NB4 (cell line): ENCODE results near the gene TMEM145.

Experiments
- DNase-seq: peaks from one replicate; pipeline ENCODE4 v3.0.0; 2010; ENCODE audit warnings: low read depth
- H3K4me3 ChIP-seq: one replicate; pipeline ENCODE4 v1.5.1; 2011; ENCODE audit warnings: mild to moderate bottlenecking, low read depth, low read length, moderate library complexity
- CTCF ChIP-seq: IDR thresholded peaks from one replicate; pipeline ENCODE4 v1.5.1; 2012; ENCODE audit warnings: low read depth, low read length
- MAX ChIP-seq: IDR thresholded peaks from 2 replicates; pipeline ENCODE4 v1.6.1; 2011; ENCODE audit warnings: low read depth, low read length
- MYC ChIP-seq: IDR thresholded peaks from 2 replicates; pipeline ENCODE4 v1.6.1; 2011; ENCODE audit warnings: low read depth, low read length
- POLR2A ChIP-seq: IDR thresholded peaks from 2 replicates; pipeline ENCODE4 v1.6.1; 2011; ENCODE audit warnings: mild to moderate bottlenecking; ENCODE audit not compliant: insufficient read length; ENCODE audit errors: extremely low read depth

Gene TMEM145

GRCh38 chr19:42348211-42348610, 35.1 kb downstream of the TMEM145 start:
- TF ChIP-seq POLR2A (no peak), MYC (no peak), CTCF (no peak), MAX (no peak)
- no peak overlapping the region for H3K4me3 ChIP-seq
- DNase-seq, result no peak

GRCh38 chr19:42349378-42350107, 36.4 kb downstream of the TMEM145 start:
- no peak overlapping the region for H3K4me3 ChIP-seq
- no peak for DNase-seq
- TF ChIP-seq MYC (no peak), MAX (no peak), POLR2A (no peak), CTCF (no peak)

GRCh38 chr19:42350417-42350816, 37.3 kb downstream of the TMEM145 start:
- no peak for DNase-seq
- no peak overlapping the region for H3K4me3 ChIP-seq
- TF ChIP-seq MYC (no peak), POLR2A (no peak), MAX (no peak), CTCF (no peak)

GRCh38 chr19:42351079-42351735, 38.1 kb downstream of the TMEM145 start:
- DNase-seq, result no peak
- no peak overlapping the region for H3K4me3 ChIP-seq
- TF ChIP-seq CTCF (no peak), POLR2A (no peak), MYC (no peak), MAX (no peak)

GRCh38 chr19:42352301-42353259, 39.5 kb downstream of the TMEM145 start:
- no peak overlapping the region for H3K4me3 ChIP-seq
- DNase-seq, result no peak
- TF ChIP-seq MAX (no peak), MYC (no peak), CTCF (no peak), POLR2A (no peak)
